Peyer's patch (tissue), 4 donors: ENCODE results near the gene RPS6KA6.

ENCODE experiments used
- CTCF ChIP-seq, 6 experiments: fragments of 450-650 bp in 4 of 6; fragments of 200-600 bp in 2 of 6; sonication (generic) in 1 of 6; IDR thresholded peaks; one replicate each; pipeline ENCODE4 v1.5.1; 2017 to 2019; ENCODE audit warnings: antibody characterized with exemption in 6 of 6, mild to moderate bottlenecking in 3 of 6, moderate library complexity in 1 of 6
- POLR2A ChIP-seq, 2 donors: fragments of 450-650 bp; IDR thresholded peaks; one replicate each; pipeline ENCODE4 v1.5.1; 2017; ENCODE audit warnings: antibody characterized with exemption in 2 of 2, mild to moderate bottlenecking in 2 of 2, moderate library complexity in 2 of 2

- TF ChIP-seq CTCF (IDR thresholded peaks at IDR 0.05) (no peak), POLR2A (IDR thresholded peaks at IDR 0.05) (no peak)
These were observed 5.5 kb downstream of the RPS6KA6 start for GRCh38 chrX:84182516-84182915.
